ENCODE data around the gene EVA1A.

Gene EVA1A

DNA sequence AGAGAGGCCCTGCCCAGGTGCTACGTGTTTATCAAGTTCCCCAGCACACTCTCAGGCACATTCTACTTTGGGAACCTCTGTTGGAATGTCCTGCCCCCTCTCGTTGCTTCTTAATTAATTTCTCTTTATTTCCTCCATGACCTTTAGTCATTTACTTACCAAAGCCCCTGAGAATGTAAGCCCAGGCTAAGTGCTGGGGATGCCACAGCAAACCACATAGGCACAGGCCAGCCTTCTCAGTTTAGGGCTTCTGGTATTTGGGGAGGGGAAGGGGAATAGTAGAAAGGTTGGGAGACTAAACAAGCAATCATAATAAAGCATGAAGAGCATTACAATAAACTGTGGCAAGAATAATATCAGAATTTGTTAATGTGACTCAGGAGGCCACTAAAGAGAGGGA, 85.7 kb downstream of the EVA1A start:
- Histone ChIP-seq H3K36me3 (ENCODE audit: insufficient read depth, low read length) (no peaks in the 10 kb centered on the region), H3K9ac (ENCODE audit: low read depth, low read length, poor library complexity, severe bottlenecking) (no peak overlapping the region), H3K9me2 (replicated peaks; ENCODE audit: low read depth, low read length) (no peaks in the 10 kb centered on the region), H3F3A (ENCODE audit: low read depth) (no peaks in the 10 kb centered on the region), H3K4me1 (ENCODE audit: insufficient read depth, low read length, poor library complexity, severe bottlenecking) (no peaks in the 10 kb centered on the region), H3K9me3 (ENCODE audit: insufficient read depth, low read depth, low read length) (no peaks in the 10 kb centered on the region), H3K27me3 (ENCODE audit: insufficient read depth, low read length, poor library complexity, severe bottlenecking) (no peaks in the 10 kb centered on the region), H3K79me2 (ENCODE audit: insufficient read depth, low read length) (no peaks in the 10 kb centered on the region), H3K4me2 (ENCODE audit: low read depth, low read length, poor library complexity, severe bottlenecking) (no peak overlapping the region), H4K20me1 (ENCODE audit: insufficient read depth, low read length, poor library complexity, severe bottlenecking) (no peaks in the 10 kb centered on the region), H3K4me3 (ENCODE audit: low read length, poor library complexity, severe bottlenecking) (no peak overlapping the region), H2AFZ (ENCODE audit: low read length) (no peak overlapping the region)
- TF ChIP-seq EZH2phosphoT487 (IDR thresholded peaks at IDR 0.05; ENCODE audit: borderline replicate concordance) (no peak), CTCF (conservative IDR thresholded peaks at IDR 0.05; ENCODE audit: low read length) (no peak)

DNA sequence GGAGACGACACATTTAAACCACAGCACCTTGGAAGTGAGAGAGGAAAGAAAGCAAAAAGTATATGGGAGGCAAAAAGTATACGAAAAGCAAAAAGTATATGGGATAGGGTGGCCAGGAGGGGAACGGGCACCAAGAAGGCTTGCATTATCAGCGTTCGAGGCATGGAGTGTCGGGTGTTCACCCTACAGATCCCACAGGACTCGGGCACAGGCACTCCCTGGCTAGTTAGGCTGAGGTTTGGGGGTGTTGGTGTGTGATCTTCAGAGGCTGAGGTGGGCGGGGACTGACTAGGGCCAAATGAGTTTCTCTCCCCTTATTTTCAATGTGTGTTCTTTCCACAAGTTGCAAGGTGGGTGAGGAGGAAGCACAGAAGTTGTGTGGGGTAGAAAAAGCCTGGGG, 86.6 kb downstream of the EVA1A start:
- H3K36me3 ChIP-seq (ENCODE audit: insufficient read depth, low read length), result no peaks in the 10 kb centered on the region
- TF ChIP-seq CTCF (conservative IDR thresholded peaks at IDR 0.05; ENCODE audit: low read length) (no peak), EZH2phosphoT487 (IDR thresholded peaks at IDR 0.05; ENCODE audit: borderline replicate concordance) (no peak)
- H3K27me3 ChIP-seq (ENCODE audit: insufficient read depth, low read length, poor library complexity, severe bottlenecking), result no peaks in the 10 kb centered on the region
- no peak overlapping the region for H2AFZ ChIP-seq (ENCODE audit: low read length)
- no peak overlapping the region for H3K4me2 ChIP-seq (ENCODE audit: low read depth, low read length, poor library complexity, severe bottlenecking)
- H3K9ac ChIP-seq (ENCODE audit: low read depth, low read length, poor library complexity, severe bottlenecking), result no peak overlapping the region
- no peaks in the 10 kb centered on the region for H3K9me2 ChIP-seq (replicated peaks; ENCODE audit: low read depth, low read length)
- no peaks in the 10 kb centered on the region for H3K9me3 ChIP-seq (ENCODE audit: insufficient read depth, low read depth, low read length)
- no peaks in the 10 kb centered on the region for H3F3A ChIP-seq (ENCODE audit: low read depth)
- no peaks in the 10 kb centered on the region for H3K4me1 ChIP-seq (ENCODE audit: insufficient read depth, low read length, poor library complexity, severe bottlenecking)
- H3K4me3 ChIP-seq (ENCODE audit: low read length, poor library complexity, severe bottlenecking), result no peak overlapping the region
- H4K20me1 ChIP-seq (ENCODE audit: insufficient read depth, low read length, poor library complexity, severe bottlenecking), result no peaks in the 10 kb centered on the region
- no peaks in the 10 kb centered on the region for H3K79me2 ChIP-seq (ENCODE audit: insufficient read depth, low read length)

DNA sequence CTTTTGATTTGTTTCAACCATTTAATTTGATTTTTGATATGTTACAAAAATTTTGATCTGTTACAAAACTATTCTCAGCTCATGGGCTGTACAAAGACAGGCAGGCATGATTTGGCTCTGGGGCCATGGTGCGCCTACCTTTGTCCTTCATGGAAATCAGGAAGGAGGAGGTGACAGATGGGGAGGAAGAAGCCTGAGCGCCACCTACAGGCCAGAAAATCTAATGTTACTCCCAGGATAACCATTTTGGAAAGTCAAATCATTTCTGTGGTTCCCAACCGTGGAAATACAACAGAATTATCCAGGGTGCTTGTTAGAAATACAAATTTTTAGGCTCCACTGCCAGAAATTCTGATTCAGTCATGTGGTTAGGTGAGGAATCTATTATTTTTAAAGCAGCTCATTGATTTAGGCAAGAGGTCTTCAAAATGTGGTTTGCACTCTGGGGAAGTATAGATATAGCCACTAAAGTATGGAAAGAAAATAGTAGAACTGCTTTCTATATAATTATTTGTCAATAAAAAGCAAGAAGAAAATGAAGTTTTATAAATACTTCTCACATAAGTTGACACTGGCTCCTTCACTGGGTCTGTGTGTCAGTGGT, 93.9 kb downstream of the EVA1A start:
- Histone ChIP-seq H3K27me3 (ENCODE audit: insufficient read depth, low read length, poor library complexity, severe bottlenecking) (no peaks in the 10 kb centered on the region), H3K9me3 (ENCODE audit: insufficient read depth, low read depth, low read length) (no peaks in the 10 kb centered on the region), H3K4me3 (ENCODE audit: low read length, poor library complexity, severe bottlenecking) (no peak overlapping the region), H3F3A (ENCODE audit: low read depth) (no peaks in the 10 kb centered on the region), H3K9ac (ENCODE audit: low read depth, low read length, poor library complexity, severe bottlenecking) (no peak overlapping the region), H3K4me1 (ENCODE audit: insufficient read depth, low read length, poor library complexity, severe bottlenecking) (no peaks in the 10 kb centered on the region), H3K36me3 (ENCODE audit: insufficient read depth, low read length) (no peaks in the 10 kb centered on the region), H3K9me2 (replicated peaks; ENCODE audit: low read depth, low read length) (no peaks in the 10 kb centered on the region), H4K20me1 (ENCODE audit: insufficient read depth, low read length, poor library complexity, severe bottlenecking) (no peaks in the 10 kb centered on the region), H3K79me2 (ENCODE audit: insufficient read depth, low read length) (no peaks in the 10 kb centered on the region), H3K4me2 (ENCODE audit: low read depth, low read length, poor library complexity, severe bottlenecking) (no peak overlapping the region), H2AFZ (ENCODE audit: low read length) (no peak overlapping the region)
- TF ChIP-seq CTCF (conservative IDR thresholded peaks at IDR 0.05; ENCODE audit: low read length) (peak; percentile 87), EZH2phosphoT487 (IDR thresholded peaks at IDR 0.05; ENCODE audit: borderline replicate concordance) (no peak)
